CD4-positive, alpha-beta memory T cell (primary cell): ENCODE data around the gene TECTA. TPM values are rescaled to one million over a fixed set of nuclear protein-coding genes. Genes with fewer than 3 reads are reported as not detected.
"Not testable (repeated sequence)": the region's sequence is repeated elsewhere in the genome, so short reads cannot be mapped to it uniquely, and the experiment has no call there.

Source experiments
- CTCF ChIA-PET: fragments of 350-600 bp; sonication (Branson Sonifier 250); formaldehyde crosslinking; loops from one replicate; lab custom pipeline; 2021; ENCODE audit warnings: inconsistent platforms; ENCODE audit not compliant: partially characterized antibody; lab: Charles Lee
- POLR2A ChIA-PET: fragments of 350-600 bp; sonication (Branson Sonifier 250); formaldehyde crosslinking; loops from one replicate; lab custom pipeline; 2021; ENCODE audit not compliant: partially characterized antibody; lab: Charles Lee
- DNase-seq, 5 donors: peaks; one replicate each; pipeline versions ENCODE4 v3.0.0 to v3.0.0-alpha.2; 2020 to 2022; ENCODE audit warnings: mixed read lengths in 1 of 5
- H3K27ac ChIP-seq: one replicate; pipeline ENCODE4 v1.7.0; 2013; ENCODE audit warnings: low read depth, low read length
- H3K27me3 ChIP-seq: 2 replicates; pipeline ENCODE4 v1.7.0; 2013; ENCODE audit warnings: mild to moderate bottlenecking, low read length, moderate library complexity; ENCODE audit not compliant: insufficient read depth
- H3K36me3 ChIP-seq: 2 replicates; pipeline ENCODE4 v1.7.0; 2013; ENCODE audit warnings: mild to moderate bottlenecking, low read length, moderate library complexity; ENCODE audit not compliant: insufficient read depth
- H3K4me1 ChIP-seq: 2 replicates; pipeline ENCODE4 v1.7.0; 2013; ENCODE audit warnings: mild to moderate bottlenecking, low read length, moderate library complexity; ENCODE audit not compliant: insufficient read depth
- H3K4me3 ChIP-seq, 2 donors: one replicate each; pipeline ENCODE4 v1.7.0; 2013; ENCODE audit warnings: low read length in 2 of 2, mild to moderate bottlenecking in 1 of 2
- H3K9me3 ChIP-seq, 2 donors: one replicate each; pipeline ENCODE4 v1.7.0; 2013; ENCODE audit warnings: low read length in 2 of 2, control low read depth in 1 of 2; ENCODE audit not compliant: control insufficient read depth in 1 of 2
- H3K27ac Mint-ChIP-seq, 7 donors: one replicate each; pipeline ENCODE4 v1.8.0; 2020 to 2021; ENCODE audit warnings: mixed read lengths in 7 of 7, mild to moderate bottlenecking in 6 of 7, inconsistent platforms in 3 of 7, moderate library complexity in 3 of 7
- H3K27me3 Mint-ChIP-seq, 2 donors: one replicate each; pipeline ENCODE4 v1.8.0; 2020 to 2021; ENCODE audit warnings: mixed read lengths in 2 of 2
- H3K36me3 Mint-ChIP-seq, 2 donors: one replicate each; pipeline ENCODE4 v1.8.0; 2020 to 2021; ENCODE audit warnings: mixed read lengths in 2 of 2, inconsistent platforms in 1 of 2, mild to moderate bottlenecking in 1 of 2
- H3K4me1 Mint-ChIP-seq, 4 donors: one replicate each; pipeline ENCODE4 v1.8.0; 2020 to 2021; ENCODE audit warnings: mixed read lengths in 4 of 4, mild to moderate bottlenecking in 1 of 4
- H3K4me3 Mint-ChIP-seq, 8 donors: one replicate each; pipeline ENCODE4 v1.8.0; 2020 to 2021; ENCODE audit warnings: mixed read lengths in 8 of 8, mild to moderate bottlenecking in 7 of 8, moderate library complexity in 6 of 8, inconsistent platforms in 3 of 8
- H3K9me3 Mint-ChIP-seq, 8 donors: one replicate each; pipeline ENCODE4 v1.8.0; 2020 to 2021; ENCODE audit warnings: mixed read lengths in 8 of 8, mild to moderate bottlenecking in 5 of 8, inconsistent platforms in 3 of 8, moderate library complexity in 1 of 8
- intact Hi-C: fragments of 100-400 bp; cut with micrococcal nuclease; formaldehyde crosslinking; loops from one replicate; pipeline ENCODE4 v1.15.1; 2023
- polyA plus RNA-seq, 2 donors: library from polyadenylated mRNA; unstranded; fragments of 300-500 nt; fragmentation: Illumina TruSeq; gene quantifications; one replicate each; pipeline ENCODE4 v1.2.3, GENCODE V29; 2021
- total RNA-seq, 2 experiments: library from RNA; stranded (reverse); gene quantifications; one replicate each; pipeline ENCODE4 v1.2.3, GENCODE V29; 2021

Gene TECTA
- total and polyA plus RNA-seq, 4 experiments from 2014 or later = 0.07 to 0.38 (median 0.33) TPM; not detected in 1

GRCh38 chr11:121153472-121153871, 52.4 kb downstream of the TECTA start:
- Histone ChIP-seq H3K27me3 (no peaks in the 10 kb centered on the region), H3K9me3 (no peaks in the 10 kb centered on the region), H3K4me1 (no peaks in the 10 kb centered on the region), H3K36me3 (no peaks in the 10 kb centered on the region), H3K4me3 (no peak overlapping the region), H3K27ac (no peak overlapping the region)
- H3K27me3 Mint-ChIP-seq = peaks cover 0 to 2% of the 10 kb centered on the region in 2 donors
- no peaks in the 10 kb centered on the region for H3K36me3 Mint-ChIP-seq
- intact Hi-C loops = no loop called here
- POLR2A ChIA-PET = no interaction called here
- H3K27ac Mint-ChIP-seq = no peak overlapping the region
- no peak overlapping the region for H3K4me3 Mint-ChIP-seq
- CTCF ChIA-PET = interaction anchor here (1.0 kb wide), 1 partner anchor 41 kb away, joined by 3 read pairs; no protein-coding TSS in a partner anchor
- H3K9me3 Mint-ChIP-seq = no peaks in the 10 kb centered on the region
- DNase-seq = no peak
- no peaks in the 10 kb centered on the region for H3K4me1 Mint-ChIP-seq

DNA sequence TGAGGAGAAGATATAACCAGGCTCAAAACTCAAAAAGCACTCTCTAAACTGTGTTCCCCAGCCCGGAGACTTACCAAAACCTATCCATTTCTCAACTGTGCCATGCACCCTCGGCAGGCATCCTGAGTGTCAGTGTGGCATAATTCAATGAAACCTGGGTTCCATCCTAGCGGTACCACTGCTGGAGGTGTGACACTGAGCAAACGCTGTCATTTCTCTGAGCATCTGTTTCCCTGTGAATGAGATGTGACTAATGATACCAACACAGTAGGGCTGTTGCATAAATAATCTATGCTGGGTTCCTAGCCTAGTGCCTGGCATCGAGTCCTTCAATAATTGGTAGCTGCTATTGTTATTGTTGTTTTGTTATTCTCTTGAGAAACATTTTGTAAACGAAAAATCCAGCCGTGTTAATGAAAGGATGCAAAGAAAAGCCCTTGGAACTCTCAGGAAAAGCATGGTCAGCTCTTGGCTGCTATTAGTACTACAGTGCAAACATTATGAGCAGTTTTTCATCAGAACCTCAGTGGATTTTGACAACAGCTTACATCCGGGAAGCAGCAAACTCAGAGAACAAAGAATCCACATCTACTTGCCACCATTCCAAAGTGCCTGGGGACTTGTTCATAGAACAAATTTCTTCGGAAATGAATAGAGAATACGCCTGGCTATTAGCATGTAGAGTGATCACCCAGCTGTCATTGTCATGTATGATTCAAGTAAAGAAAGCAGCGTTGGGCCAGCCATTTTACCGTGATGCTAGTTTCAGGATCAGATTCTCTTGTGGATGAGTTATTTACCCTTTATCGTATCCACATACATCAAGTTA, 53.7 kb downstream of the TECTA start:
- no peaks in the 10 kb centered on the region for H3K9me3 Mint-ChIP-seq
- Histone ChIP-seq H3K4me1 (no peaks in the 10 kb centered on the region), H3K4me3 (no peak overlapping the region), H3K27ac (no peak overlapping the region), H3K36me3 (no peaks in the 10 kb centered on the region), H3K9me3 (no peaks in the 10 kb centered on the region), H3K27me3 (no peaks in the 10 kb centered on the region)
- DNase-seq = no peak
- peaks cover 0 to 2% of the 10 kb centered on the region in 2 donors for H3K27me3 Mint-ChIP-seq
- no peaks in the 10 kb centered on the region for H3K4me1 Mint-ChIP-seq
- H3K27ac Mint-ChIP-seq = no peak overlapping the region
- POLR2A ChIA-PET = no interaction called here
- CTCF ChIA-PET = interaction anchor here (1.0 kb wide), 2 partner anchors 9 to 40 kb away, joined by 3 read pairs; no protein-coding TSS in a partner anchor
- no peak overlapping the region for H3K4me3 Mint-ChIP-seq
- H3K36me3 Mint-ChIP-seq = no peaks in the 10 kb centered on the region
- intact Hi-C loops = no loop called here

GRCh38 chr11:121157756-121158155, 56.7 kb downstream of the TECTA start:
- Mint-ChIP-seq H3K9me3 (no peaks in the 10 kb centered on the region), H3K27me3 (peaks cover 0 to 2% of the 10 kb centered on the region in 2 donors), H3K4me3 (no peak overlapping the region), H3K36me3 (no peaks in the 10 kb centered on the region), H3K4me1 (no peaks in the 10 kb centered on the region), H3K27ac (no peak overlapping the region)
- no peak overlapping the region for H3K27ac ChIP-seq
- H3K4me3 ChIP-seq = no peak overlapping the region
- no peaks in the 10 kb centered on the region for H3K9me3 ChIP-seq
- ChIA-PET POLR2A (no interaction called here), CTCF (no interaction called here)
- H3K4me1 ChIP-seq = no peaks in the 10 kb centered on the region
- no peak for DNase-seq
- no peaks in the 10 kb centered on the region for H3K27me3 ChIP-seq
- no peaks in the 10 kb centered on the region for H3K36me3 ChIP-seq
- intact Hi-C loops = no loop called here

- no peak overlapping the region for H3K27ac Mint-ChIP-seq
- no peaks in the 10 kb centered on the region for H3K4me1 Mint-ChIP-seq
- H3K27me3 Mint-ChIP-seq = peaks cover 0 to 4% of the 10 kb centered on the region in 2 donors
- no peak for DNase-seq
- no peak overlapping the region for H3K4me3 ChIP-seq
- no peaks in the 10 kb centered on the region for H3K27me3 ChIP-seq
- H3K9me3 ChIP-seq = no peaks in the 10 kb centered on the region
- ChIA-PET POLR2A (interaction anchor here (0.7 kb wide), 1 partner anchor 474 kb away, joined by 3 read pairs; no protein-coding TSS in a partner anchor), CTCF (no interaction called here)
- H3K27ac ChIP-seq = no peak overlapping the region
- H3K36me3 ChIP-seq = no peaks in the 10 kb centered on the region
- no peaks in the 10 kb centered on the region for H3K36me3 Mint-ChIP-seq
- intact Hi-C loops = no loop called here
- H3K4me3 Mint-ChIP-seq = no peak overlapping the region
- H3K9me3 Mint-ChIP-seq = peaks cover 0 to 2% (median 0%) of the 10 kb centered on the region in 8 donors
- no peaks in the 10 kb centered on the region for H3K4me1 ChIP-seq
Observed at GRCh38 chr11:121159741-121160140, 58.7 kb downstream of the TECTA start.

- no peaks in the 10 kb centered on the region for H3K9me3 ChIP-seq
- no peaks in the 10 kb centered on the region for H3K36me3 ChIP-seq
- DNase-seq = no peak
- H3K27me3 ChIP-seq = no peaks in the 10 kb centered on the region
- no peak overlapping the region for H3K4me3 ChIP-seq
- Mint-ChIP-seq H3K27me3 (peaks cover 2 to 4% of the 10 kb centered on the region in 2 donors), H3K4me3 (no peak overlapping the region), H3K27ac (no peak overlapping the region), H3K4me1 (no peaks in the 10 kb centered on the region), H3K9me3 (peaks cover 0 to 2% (median 0%) of the 10 kb centered on the region in 8 donors), H3K36me3 (no peaks in the 10 kb centered on the region)
- H3K4me1 ChIP-seq = no peaks in the 10 kb centered on the region
- H3K27ac ChIP-seq = no peak overlapping the region
- ChIA-PET POLR2A (no interaction called here), CTCF (no interaction called here)
- intact Hi-C loops = no loop called here
Observed at GRCh38 chr11:121161349-121161917, 60.4 kb downstream of the TECTA start.

DNA sequence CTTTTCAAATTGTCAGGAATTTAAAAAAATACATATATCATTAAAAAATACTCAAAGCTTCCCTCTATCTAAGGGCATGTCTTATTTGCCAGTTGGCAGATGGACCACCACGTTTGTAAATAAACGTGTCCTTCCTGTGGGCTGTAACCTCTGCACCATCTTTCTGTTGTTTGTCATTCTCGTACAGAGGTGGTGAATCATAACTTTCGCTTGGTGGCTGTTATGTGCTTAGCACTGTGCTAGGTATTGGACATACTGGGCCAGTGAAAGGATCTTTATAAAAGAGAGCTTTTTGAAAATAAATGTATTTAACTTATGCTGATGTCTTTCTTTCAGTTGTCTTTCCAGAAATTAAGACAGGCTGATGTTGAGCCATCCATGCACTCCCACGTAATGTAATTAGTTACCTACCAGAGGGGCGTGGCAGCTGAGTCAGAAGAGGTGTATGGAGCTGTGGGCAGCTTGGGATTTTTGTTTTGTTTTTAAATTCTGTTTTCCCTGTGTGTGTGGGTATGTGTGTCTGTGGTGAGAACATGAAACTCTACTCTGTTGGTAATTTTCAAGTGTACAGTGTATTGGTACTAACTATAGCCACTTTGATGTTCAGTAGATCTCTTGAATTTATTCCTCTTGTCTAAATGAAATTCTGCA, 62.7 kb downstream of the TECTA start:
- Mint-ChIP-seq H3K27ac (no peak overlapping the region), H3K9me3 (peaks cover 0 to 2% (median 0%) of the 10 kb centered on the region in 8 donors), H3K27me3 (peaks cover 2 to 4% of the 10 kb centered on the region in 2 donors), H3K36me3 (no peaks in the 10 kb centered on the region), H3K4me3 (no peak overlapping the region), H3K4me1 (no peaks in the 10 kb centered on the region)
- Histone ChIP-seq H3K4me3 (no peak overlapping the region), H3K9me3 (no peaks in the 10 kb centered on the region), H3K4me1 (no peaks in the 10 kb centered on the region), H3K36me3 (no peaks in the 10 kb centered on the region), H3K27ac (no peak overlapping the region), H3K27me3 (no peaks in the 10 kb centered on the region)
- CTCF ChIA-PET = interaction anchor here (1.0 kb wide), 1 partner anchor 10 kb away, joined by 3 read pairs; no protein-coding TSS in a partner anchor
- intact Hi-C loops = no loop called here
- POLR2A ChIA-PET = no interaction called here
- DNase-seq = no peak

DNA sequence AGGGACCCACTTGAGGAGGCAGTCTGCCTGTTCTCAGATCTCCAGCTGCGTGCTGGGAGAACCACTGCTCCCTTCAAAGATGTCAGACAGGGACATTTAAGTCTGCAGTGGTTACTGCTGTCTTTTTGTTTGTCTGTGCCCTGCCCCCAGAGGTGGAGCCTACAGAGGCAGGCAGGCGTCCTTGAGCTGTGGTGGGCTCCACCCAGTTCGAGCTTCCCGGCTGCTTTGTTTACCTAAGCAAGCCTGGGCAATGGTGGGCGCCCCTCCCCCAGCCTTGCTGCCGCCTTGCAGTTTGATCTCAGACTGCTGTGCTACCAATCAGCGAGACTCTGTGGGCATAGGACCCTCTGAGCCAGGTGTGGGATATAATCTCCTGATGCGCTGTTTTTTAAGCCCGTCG, 76.6 kb downstream of the TECTA start:
- H3K27ac Mint-ChIP-seq, CTCF ChIA-PET, DNase-seq, H3K4me3 Mint-ChIP-seq, intact Hi-C loops, H3K4me1 ChIP-seq, H3K27me3 ChIP-seq, POLR2A ChIA-PET, H3K9me3 ChIP-seq, H3K4me3 ChIP-seq, H3K27ac ChIP-seq, H3K27me3 Mint-ChIP-seq, H3K4me1 Mint-ChIP-seq, H3K36me3 ChIP-seq: not testable (repeated sequence)
- H3K9me3 Mint-ChIP-seq = peaks cover 2 to 51% (median 40%) of the 10 kb centered on the region in 8 donors
- H3K36me3 Mint-ChIP-seq = peaks cover 7 to 10% of the 10 kb centered on the region in 2 donors
